OCI-M1 (cell line): ENCODE measurements around the gene PEX19.
A peak's percentile ranks its signal among the peaks of the same experiment; 100 is the strongest.

Experiments
- DNase-seq: peaks from one replicate; lab custom pipeline; 2025; lab: John Stamatoyannopoulos, UW

PEX19 gene

DNA sequence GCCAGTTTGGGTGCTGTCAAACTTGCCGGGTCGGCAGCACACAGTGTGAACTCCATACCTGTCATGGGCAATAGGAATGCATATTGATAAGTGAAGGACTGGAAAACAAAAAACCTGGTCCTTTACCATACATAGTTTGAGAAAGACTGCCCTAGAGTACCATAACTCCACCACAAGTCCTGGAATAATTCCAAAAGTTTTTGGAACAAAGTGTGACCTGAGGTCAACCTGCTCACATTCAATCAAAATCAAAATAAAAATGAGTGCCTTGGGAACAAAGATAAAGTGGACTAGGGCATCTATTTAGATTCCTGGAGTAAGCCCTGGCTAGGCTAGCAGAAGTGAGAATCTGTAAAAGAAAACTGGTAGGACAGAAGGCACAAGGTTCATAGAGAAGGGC, 7.6 kb downstream of the PEX19 start:
- no peak for DNase-seq

DNA sequence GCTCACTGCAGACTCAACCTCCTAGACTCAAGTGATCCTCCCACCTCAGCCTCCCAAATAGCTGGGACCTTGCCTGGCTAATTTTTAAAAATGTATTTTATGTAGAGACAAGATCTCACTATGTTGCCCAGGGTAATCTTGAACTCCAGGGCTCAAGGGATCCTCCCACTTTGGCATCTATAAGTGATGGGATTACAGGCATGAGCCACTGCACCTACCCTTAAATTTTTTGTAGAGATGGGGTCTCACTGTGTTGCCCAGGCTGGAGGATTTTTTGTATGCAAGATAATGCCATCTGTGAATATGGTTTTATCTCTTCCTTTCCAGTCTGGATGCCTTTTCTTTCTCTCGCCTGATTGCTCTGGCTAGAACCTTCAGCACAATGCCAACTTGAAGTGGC, 13.9 kb downstream of the PEX19 start:
- no peak for DNase-seq

DNA sequence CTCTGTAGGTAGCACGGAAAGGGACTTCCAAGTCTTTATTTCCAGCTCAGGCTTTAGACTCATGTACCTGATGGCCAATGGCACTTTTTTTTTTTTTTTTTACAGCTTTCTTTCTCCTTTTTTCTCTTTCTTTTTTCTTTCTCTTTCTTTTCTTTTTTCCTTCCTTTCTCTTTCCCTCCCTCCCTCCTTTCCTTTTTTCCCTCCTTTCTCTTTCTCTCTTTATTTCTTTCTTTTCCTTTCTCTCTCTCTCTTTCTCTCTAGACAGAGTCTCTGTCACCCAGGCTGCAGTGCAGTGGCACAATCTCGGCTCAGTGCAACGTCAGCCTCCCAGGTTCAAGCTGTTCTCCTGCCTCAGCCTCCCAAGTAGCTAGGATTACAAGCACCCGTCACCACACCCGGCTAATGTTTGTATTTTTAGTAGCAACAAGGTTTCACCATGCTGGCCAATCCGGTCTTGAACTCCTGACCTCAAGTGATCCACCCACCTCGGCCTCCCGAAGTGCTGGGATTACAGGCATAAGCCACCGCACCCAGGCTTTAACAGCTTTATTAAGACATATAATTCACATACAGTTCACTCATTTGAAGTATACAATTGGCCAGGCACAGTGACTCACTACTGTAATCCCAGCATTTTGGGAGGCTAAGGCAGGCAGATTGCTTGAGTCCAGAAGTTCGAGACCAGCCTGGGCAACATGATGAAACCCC, 17.5 kb downstream of the PEX19 start:
- DNase-seq, result no peak

DNA sequence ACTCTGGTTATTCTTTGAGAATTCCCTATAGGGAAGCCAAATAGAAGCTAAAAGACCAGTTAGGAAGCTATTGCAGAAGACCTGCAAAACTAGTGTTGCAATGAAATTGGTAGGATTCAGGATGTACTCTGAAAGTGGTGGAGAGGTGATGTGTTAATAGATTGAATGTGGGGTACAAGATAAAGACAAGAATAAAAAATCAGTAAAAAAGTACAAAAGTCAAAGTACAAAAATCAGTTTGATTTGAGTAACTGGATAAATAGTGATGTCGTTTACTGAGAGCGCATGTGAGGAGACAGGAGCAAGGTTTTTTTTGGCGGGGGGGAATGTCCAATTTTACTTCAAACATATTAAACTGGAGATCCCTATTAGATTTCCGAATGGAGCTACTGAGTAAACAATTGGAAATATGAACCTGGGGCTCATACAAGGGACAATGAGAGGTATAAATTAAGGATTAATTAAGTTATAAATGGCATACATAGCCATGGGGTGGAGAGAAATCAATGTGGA, 20.1 kb downstream of the PEX19 start:
- DNase-seq, result no peak

DNA sequence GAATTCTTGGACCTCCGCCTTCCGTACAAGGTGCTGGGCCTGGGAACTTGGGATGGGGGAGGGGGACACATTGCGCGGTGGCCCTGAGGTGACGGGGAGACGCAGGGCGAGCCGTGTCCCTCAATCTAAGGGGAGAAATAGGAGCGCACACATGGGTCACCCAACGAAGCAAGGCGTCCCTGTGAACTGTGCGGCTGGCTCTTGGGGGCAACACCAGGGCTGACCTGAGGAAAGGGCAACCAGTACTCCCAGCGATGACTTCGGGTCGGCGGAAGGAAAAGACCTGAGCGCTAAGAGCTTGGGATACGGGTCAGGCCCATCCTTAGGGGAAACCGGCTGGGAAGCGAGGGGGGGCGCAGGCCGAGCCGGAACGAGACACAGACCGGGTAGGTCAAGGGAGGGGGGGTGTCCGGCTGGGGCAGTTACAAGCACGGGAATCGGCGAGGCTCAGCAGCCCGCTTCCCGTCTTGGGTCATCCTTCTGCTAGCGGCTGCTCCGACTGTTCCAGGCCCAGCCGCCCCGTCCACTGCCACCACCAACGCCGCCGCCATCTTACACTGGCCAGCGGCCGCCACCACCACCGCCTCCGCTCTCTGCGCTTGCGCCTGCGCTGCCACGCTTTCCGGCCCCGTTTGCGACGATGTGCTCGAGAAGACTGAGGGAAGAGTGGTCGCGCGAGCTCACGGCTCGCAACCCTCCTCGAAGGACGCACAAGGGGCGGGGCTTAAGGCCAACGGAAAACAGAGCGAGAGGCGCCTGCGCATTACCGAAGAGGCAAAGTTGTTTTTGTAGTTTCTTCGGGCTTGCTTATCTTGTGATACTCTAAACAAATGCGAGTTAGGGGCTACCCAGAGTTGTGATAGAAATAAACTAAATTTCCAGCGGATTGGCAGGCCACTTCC, 22.8 kb downstream of the PEX19 start, which contains the start of gene DCAF8:
DCAF8 (minus strand) TSS at position 657 of the 902 bp plus-strand sequence. CDS start 18,541 bp downstream, outside the sequence.
- peak; percentile 99 for DNase-seq

DNA sequence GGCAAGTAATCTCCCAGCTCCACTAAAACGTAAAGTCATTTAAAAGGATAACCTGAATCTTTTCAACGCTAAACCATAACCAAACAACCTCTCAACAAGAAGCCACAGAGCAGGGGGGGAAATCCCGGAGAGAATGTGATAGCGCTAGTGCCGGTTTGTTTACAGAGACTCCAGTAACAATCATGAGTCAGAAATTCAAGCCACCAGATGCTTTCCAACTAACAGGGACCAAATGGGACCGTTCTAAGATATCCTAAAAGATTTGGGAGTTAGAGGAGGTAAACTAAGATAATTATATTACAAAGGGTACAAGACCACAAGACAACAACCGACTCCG, 23.4 kb downstream of the PEX19 start:
- DNase-seq, result peak; percentile 79

DNA sequence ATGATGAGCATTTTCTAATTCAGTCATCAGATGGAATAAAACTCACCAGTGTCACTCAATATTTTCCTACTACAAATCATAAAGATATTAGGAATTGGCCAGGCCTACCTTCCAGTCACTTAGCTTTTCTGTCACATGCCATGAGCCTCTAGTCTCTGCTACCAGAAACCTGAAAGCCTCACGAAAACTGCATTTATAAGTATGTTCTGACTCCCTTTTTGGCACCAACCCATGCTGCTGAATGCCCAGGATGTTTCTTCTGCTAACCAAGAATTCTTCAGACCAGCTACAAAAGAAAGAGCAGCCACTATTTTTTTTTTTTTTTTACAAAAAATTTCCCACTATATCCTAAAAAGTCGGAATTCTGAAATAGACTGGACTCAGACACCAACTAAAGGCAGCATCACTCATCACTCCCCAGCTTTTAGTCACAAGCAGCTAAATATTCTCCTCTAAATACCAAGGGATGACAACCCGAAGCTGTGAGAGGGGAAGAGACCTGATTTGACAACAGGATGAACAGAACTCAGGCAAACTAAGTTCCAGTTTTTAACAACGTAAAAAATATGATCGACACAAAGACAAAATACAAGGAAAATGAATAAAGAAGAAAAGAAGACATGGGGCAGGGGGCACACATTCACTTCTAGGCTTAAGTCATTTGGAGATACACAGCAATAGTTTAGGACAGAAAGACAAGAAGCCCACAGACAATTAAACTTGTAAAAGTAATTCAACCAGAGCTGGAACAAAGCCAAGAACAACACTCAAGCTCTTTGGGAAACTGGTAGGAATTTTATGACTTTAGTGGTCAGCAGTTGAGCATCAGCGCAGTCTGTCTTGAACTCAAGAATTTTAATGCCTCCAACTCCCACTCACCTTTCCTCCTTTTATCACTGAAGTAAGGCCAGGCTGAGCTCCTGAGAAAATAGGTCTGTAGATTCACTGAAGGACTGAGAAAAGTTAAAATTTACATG, 24.2 kb downstream of the PEX19 start:
- peak; percentile 51 for DNase-seq

DNA sequence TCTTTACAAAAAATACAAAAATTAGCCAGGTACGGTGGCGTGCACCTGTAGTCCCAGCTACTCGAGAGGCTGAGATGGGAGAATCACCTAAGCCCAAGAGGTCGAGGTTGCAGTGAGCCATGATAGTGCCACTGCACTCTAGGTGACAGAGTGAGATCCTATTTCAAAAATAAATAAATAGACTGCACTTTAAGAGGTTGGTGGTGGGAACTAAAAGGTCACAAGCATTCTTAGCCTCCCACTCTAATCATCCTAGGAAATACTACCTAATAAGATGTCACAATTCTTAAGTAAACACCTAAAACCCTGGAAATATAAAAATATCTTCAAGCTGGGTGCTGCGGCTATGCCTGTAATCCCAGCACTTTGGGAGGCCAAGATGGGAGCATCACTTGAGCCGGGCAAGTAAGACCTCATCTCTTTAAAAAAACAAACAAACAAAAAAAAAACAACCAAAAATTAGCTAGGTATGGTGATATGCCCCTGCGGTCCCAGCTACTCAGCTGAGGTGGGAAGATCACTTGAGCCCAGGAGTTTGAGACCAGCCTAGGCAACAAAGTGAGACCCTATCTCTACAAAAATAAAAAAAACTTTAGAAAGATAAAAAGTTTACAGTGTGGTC, 26.6 kb downstream of the PEX19 start:
- DNase-seq, result no peak

DNA sequence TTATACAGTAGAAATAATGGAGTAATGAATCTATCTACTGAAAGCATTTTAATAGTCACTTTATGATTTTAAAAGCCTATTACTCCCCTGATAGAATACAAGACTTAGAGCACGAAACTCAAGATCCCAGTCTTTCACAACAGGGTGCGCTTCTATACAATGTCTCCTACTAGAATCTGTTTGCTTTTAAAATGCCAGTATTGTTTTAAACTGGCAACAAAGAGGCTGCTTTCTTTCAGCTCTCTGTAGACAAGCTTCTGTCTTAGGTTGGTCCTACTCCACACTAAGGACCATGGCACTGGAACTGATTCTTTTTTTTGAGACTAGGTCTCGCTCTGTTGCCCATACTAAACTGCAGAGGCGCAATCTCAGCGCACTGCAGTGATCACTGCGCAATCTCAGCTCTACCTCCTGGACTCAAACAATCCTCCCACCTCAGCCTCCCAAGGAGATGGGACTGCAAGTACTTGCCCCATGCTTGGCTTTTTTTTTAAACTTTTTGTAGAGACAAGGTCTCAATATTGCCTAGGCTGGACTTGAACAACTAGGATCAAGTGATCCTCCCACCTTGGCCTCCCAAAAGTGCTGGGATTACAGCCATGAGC, 27.4 kb downstream of the PEX19 start:
- DNase-seq, result no peak

DNA sequence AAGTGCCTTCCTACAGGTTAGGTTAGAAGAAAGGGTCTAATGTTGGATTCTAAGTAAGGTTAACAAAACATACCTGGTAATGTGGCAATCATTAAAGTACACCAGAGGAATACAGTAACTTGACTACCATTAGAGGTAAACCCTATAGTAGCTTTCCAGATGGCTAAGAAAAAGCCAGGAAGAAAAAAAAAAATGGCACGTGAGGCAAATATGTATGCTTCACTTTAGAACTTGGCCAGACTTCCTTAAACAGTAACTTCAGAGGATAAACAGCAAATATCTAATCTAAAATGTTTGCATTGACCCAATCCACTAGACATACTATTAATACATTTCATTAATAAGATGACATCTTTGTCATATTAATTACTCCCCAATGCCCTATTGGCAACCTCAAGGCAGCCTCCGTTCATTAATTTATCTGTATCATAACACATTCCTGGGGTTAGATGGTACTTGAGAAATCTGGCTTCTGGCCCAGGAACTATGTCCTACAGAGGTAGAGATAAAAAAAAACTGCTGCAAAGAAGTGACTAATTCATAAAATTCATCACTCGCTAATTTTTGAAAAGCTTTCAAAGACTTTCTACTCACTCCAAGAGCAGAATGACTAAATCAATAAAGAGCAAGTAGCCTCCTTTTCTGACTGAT, 28.4 kb downstream of the PEX19 start:
- DNase-seq, result no peak

GRCh38 chr1:160255781-160256300, 29.1 kb downstream of the PEX19 start:
- DNase-seq, result no peak

- DNase-seq, result peak; percentile 87
These were observed 33.0 kb downstream of the PEX19 start for GRCh38 chr1:160251687-160252526.

DNA sequence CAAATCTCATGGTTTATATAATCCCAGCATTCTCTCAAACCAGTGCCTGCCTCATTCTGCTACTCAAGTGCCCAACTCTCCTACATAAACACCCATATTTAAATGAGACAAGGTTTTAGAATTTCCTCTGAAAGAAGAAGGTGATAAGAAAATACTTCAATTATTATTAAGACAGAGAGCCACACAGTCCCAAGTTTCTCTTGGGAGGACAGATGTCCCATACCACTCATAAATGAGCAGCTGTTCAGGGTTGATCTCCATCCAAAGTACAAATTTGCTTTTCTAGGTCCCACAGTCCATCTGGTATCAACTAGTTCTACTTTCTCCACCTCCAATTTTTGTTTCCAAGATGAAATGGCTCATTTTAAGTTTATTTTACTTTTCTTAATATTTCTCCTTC, 33.9 kb downstream of the PEX19 start:
- no peak for DNase-seq

- DNase-seq, result no peak
These were observed 37.9 kb downstream of the PEX19 start for GRCh38 chr1:160247053-160247452.

GRCh38 chr1:160245434-160245833, 39.5 kb downstream of the PEX19 start:
- DNase-seq, result no peak

GRCh38 chr1:160244209-160244608, 40.7 kb downstream of the PEX19 start:
- no peak for DNase-seq

DNA sequence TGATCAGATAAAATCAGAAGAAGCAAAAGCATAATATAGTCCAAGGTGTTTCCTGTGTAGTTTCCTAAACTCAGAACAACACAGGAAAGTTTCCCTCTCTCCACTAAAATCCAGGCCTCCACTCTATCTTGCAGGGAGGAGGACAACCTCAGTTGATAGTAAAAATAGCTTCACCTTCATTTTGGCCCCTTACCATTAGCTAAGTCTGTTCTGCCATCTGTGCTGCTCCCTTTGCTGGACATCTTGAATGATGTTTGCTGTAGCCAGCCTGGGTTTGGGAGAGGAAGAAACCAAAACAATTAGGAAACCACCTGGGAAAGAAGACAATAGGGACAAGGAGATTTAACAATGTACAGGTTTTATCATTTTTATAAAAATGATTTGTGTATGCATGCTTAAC, 41.2 kb downstream of the PEX19 start:
- no peak for DNase-seq

GRCh38 chr1:160239582-160240299, 45.2 kb downstream of the PEX19 start:
- no peak for DNase-seq

- DNase-seq, result peak; percentile 38
These were observed 46.5 kb downstream of the PEX19 start for GRCh38 chr1:160238408-160238807.
